ENCODE results near the gene OR2T5. TPM values are rescaled to one million over a fixed set of nuclear protein-coding genes. Genes with fewer than 3 reads are reported as not detected.
"Not testable (repeated sequence)": the region's sequence is repeated elsewhere in the genome, so short reads cannot be mapped to it uniquely, and the experiment has no call there.

Gene OR2T5
- total and polyA plus RNA-seq, 2 of the 4 experiments (the other 2 are of a cell fraction), result not detected

- H3K4me1 ChIP-seq (ENCODE audit: control insufficient read depth, insufficient read depth, low read length); H2AFZ ChIP-seq (replicated peaks; ENCODE audit: low read length, poor library complexity); H3K27me3 ChIP-seq (ENCODE audit: control insufficient read depth, insufficient read depth, low read length); H2BK5ac ChIP-seq (ENCODE audit: low read depth, low read length, poor library complexity, severe bottlenecking); H4K20me1 ChIP-seq (ENCODE audit: insufficient read depth, low read length); intact Hi-C loops (cut with micrococcal nuclease); H3K36me3 ChIP-seq (ENCODE audit: control insufficient read depth, insufficient read depth, low read length); H3K4me2 ChIP-seq (ENCODE audit: low read depth, low read length); H2AK9ac ChIP-seq (replicated peaks; ENCODE audit: low read depth, low read length, poor library complexity); H3K56ac ChIP-seq (ENCODE audit: extremely low read depth, insufficient read depth, low read length); H3K9me3 ChIP-seq (ENCODE audit: control insufficient read depth, insufficient read depth, low read length); DNase-seq; POLR2A ChIA-PET (ENCODE audit: unreplicated experiment); H4K5ac ChIP-seq (ENCODE audit: low read depth, low read length); H3K4ac ChIP-seq (ENCODE audit: low read depth, low read length); H3K23ac ChIP-seq (ENCODE audit: low read depth, low read length); H4K8ac ChIP-seq (ENCODE audit: low read depth in 2 of 2, low read length in 2 of 2); H3K18ac ChIP-seq (ENCODE audit: low read depth, low read length); CTCF ChIA-PET; dilution Hi-C loops (cut with HindIII; ENCODE audit: low sequenced_read_pairs, unreplicated experiment); in situ Hi-C loops (cut with MboI; ENCODE audit: low sequenced_read_pairs); H2BK20ac ChIP-seq (ENCODE audit: low read depth, low read length); H3K27ac ChIP-seq (ENCODE audit: insufficient read depth, low read length); BruUV-seq (replicated peaks); H3K79me1 ChIP-seq (ENCODE audit: low read depth in 1 of 2, low read length in 2 of 2); ATAC-seq (ENCODE audit: low read depth); H3K14ac ChIP-seq (replicated peaks; ENCODE audit: low read depth, low read length); H3K4me3 ChIP-seq (ENCODE audit: insufficient read depth, low read depth, low read length); H2AK5ac ChIP-seq (ENCODE audit: low read depth, low read length); H4K91ac ChIP-seq (ENCODE audit: insufficient read depth, low read depth, low read length); H3K9ac ChIP-seq (ENCODE audit: low read depth, low read length); H2BK15ac ChIP-seq (ENCODE audit: low read depth, low read length); H2BK120ac ChIP-seq (ENCODE audit: low read depth, low read length); H3K9me1 ChIP-seq (ENCODE audit: insufficient read depth, low read length): not testable (repeated sequence)
Measured at GRCh38 chr1:248510217-248510616, 21.8 kb downstream of the OR2T5 start.
